Caco-2 (cell line): ENCODE data around the gene UNC119. TPM values are rescaled to one million over a fixed set of nuclear protein-coding genes. Genes with fewer than 3 reads are reported as not detected.

Experiments used
- BruUV-seq: library from RNA; stranded (reverse); fragments of 400-500 nt; replicated peaks from 2 replicates; lab custom pipeline; 2021; lab: Mats Ljungman, UMichigan
- CTCF ChIA-PET: fragments of 300-600 bp; sonication (Branson Sonifier 250); formaldehyde crosslinking; loops from one replicate; lab custom pipeline; 2022; ENCODE audit warnings: antibody characterized with exemption; lab: Charles Lee
- POLR2A ChIA-PET: fragments of 300-600 bp; sonication (Branson Sonifier 250); formaldehyde crosslinking; loops from one replicate; lab custom pipeline; 2022; ENCODE audit warnings: antibody characterized with exemption; lab: Charles Lee
- DNase-seq, 2 experiments: peaks; one replicate each; pipeline versions ENCODE4 v3.0.0 to v3.0.0-alpha.2; 2020 to 2022
- H3K27me3 ChIP-seq: replicated peaks from 2 replicates; pipeline ENCODE4 v1.6.0; 2011; ENCODE audit warnings: low read length; ENCODE audit not compliant: control insufficient read depth, insufficient read depth
- H3K36me3 ChIP-seq: 2 replicates; pipeline ENCODE4 v1.5.1; 2011; ENCODE audit warnings: low read length; ENCODE audit not compliant: control insufficient read depth, insufficient read depth
- H3K4me1 ChIP-seq: fragments of 250-450 bp; sonication (Bioruptor Pico); 2 replicates; pipeline ENCODE4 v1.5.1; 2020; ENCODE audit warnings: mild to moderate bottlenecking
- H3K4me3 ChIP-seq: 2 replicates; pipeline ENCODE4 v1.5.1; 2011; ENCODE audit warnings: low read depth, mild to moderate bottlenecking, control low read depth, low read length
- H3K9me3 ChIP-seq: fragments of 250-450 bp; sonication (Bioruptor Pico); 2 replicates; pipeline ENCODE4 v1.5.1; 2020; ENCODE audit warnings: mild to moderate bottlenecking, moderate library complexity
- H3K27ac Mint-ChIP-seq: one replicate; pipeline ENCODE4 v1.8.0; 2022; ENCODE audit warnings: mixed read lengths; ENCODE audit not compliant: unreplicated experiment
- H3K27me3 Mint-ChIP-seq: one replicate; pipeline ENCODE4 v1.8.0; 2022; ENCODE audit warnings: mixed read lengths; ENCODE audit not compliant: insufficient read depth, unreplicated experiment
- H3K36me3 Mint-ChIP-seq: one replicate; pipeline ENCODE4 v1.8.0; 2022; ENCODE audit warnings: mild to moderate bottlenecking, mixed read lengths; ENCODE audit not compliant: insufficient read depth, unreplicated experiment
- H3K4me1 Mint-ChIP-seq: one replicate; pipeline ENCODE4 v1.8.0; 2022; ENCODE audit warnings: low read depth, mixed read lengths; ENCODE audit not compliant: unreplicated experiment
- H3K4me3 Mint-ChIP-seq: one replicate; pipeline ENCODE4 v1.8.0; 2022; ENCODE audit warnings: mild to moderate bottlenecking, moderate library complexity, mixed read lengths; ENCODE audit not compliant: unreplicated experiment
- H3K9me3 Mint-ChIP-seq: one replicate; pipeline ENCODE4 v1.8.0; 2022; ENCODE audit warnings: mixed read lengths; ENCODE audit not compliant: unreplicated experiment
- CTCF ChIP-seq, 2 experiments: fragments of 200-600 bp in 1 of 2; IDR thresholded peaks; 1 replicate in 1 of 2; 2 replicates in 1 of 2; pipeline versions ENCODE4 v1.5.1 to v1.8.0; 2011 to 2022; ENCODE audit warnings: antibody characterized with exemption in 1 of 2, control low read depth in 1 of 2, inconsistent platforms in 1 of 2, low read depth in 1 of 2, low read length in 1 of 2, mild to moderate bottlenecking in 1 of 2, moderate library complexity in 1 of 2; ENCODE audit not compliant: insufficient read depth in 1 of 2, severe bottlenecking in 1 of 2, unreplicated experiment in 1 of 2
- intact Hi-C: fragments of 100-400 bp; cut with micrococcal nuclease; formaldehyde crosslinking; loops from one replicate; pipeline ENCODE4 v1.10.0; 2022; ENCODE audit not compliant: unreplicated experiment
- total RNA-seq: library from RNA; stranded (reverse); gene quantifications from 2 replicates; pipeline ENCODE4 v1.2.3, GENCODE V29; 2022

The UNC119 gene
- total RNA-seq, 1 experiment from 2014 or later, result 40.5 TPM

- Histone ChIP-seq H3K4me3 (no peak overlapping the region), H3K4me1 (peaks cover 29% of the 10 kb centered on the region), H3K36me3 (no peaks in the 10 kb centered on the region; the same call in 1 of the 2 replicates), H3K27me3 (no peaks in the 10 kb centered on the region), H3K9me3 (no peaks in the 10 kb centered on the region)
- no peak for DNase-seq
- Mint-ChIP-seq H3K4me1 (peaks cover 32% of the 10 kb centered on the region), H3K4me3 (peak overlapping the region; percentile 81), H3K9me3 (no peaks in the 10 kb centered on the region), H3K27ac (no peak overlapping the region), H3K27me3 (no peaks in the 10 kb centered on the region), H3K36me3 (peaks cover 32% of the 10 kb centered on the region)
- TF ChIP-seq CTCF (IDR thresholded peaks at IDR 0.05; ENCODE audit: insufficient read depth in 1 of 2, low read depth in 1 of 2, low read length in 1 of 2, severe bottlenecking in 1 of 2, unreplicated experiment in 1 of 2), result no peak
- POLR2A ChIA-PET, result interaction anchor here (0.8 kb wide), 1 partner anchor 21 kb away, joined by 4 read pairs; the partner anchor contains the start of gene PIGS
- BruUV-seq, result no TSS peak
- intact Hi-C loops, result no loop called here
- CTCF ChIA-PET, result interaction anchor here (0.6 kb wide), 2 partner anchors 50 to 163 kb away, joined by 3 to 5 read pairs; no protein-coding TSS in a partner anchor
Observed at GRCh38 chr17:28550858-28551257, 1.6 kb downstream of the UNC119 start.

- POLR2A ChIA-PET, result no interaction called here
- intact Hi-C loops, result loop anchor here (2.0 to 10.0 kb wide), 4 partner anchors 55 to 185 kb away; partner anchors contain the start of gene SEBOX
- BruUV-seq, result no TSS peak
- TF ChIP-seq CTCF (IDR thresholded peaks at IDR 0.05; ENCODE audit: insufficient read depth in 1 of 2, low read depth in 1 of 2, low read length in 1 of 2, severe bottlenecking in 1 of 2, unreplicated experiment in 1 of 2), result no peak
- Histone ChIP-seq H3K27me3 (no peaks in the 10 kb centered on the region), H3K4me1 (peaks cover 28% of the 10 kb centered on the region), H3K9me3 (no peaks in the 10 kb centered on the region), H3K36me3 (no peaks in the 10 kb centered on the region; the same call in 1 of the 2 replicates), H3K4me3 (no peak overlapping the region)
- Mint-ChIP-seq H3K4me1 (peaks cover 33% of the 10 kb centered on the region), H3K9me3 (no peaks in the 10 kb centered on the region), H3K4me3 (no peak overlapping the region), H3K36me3 (peaks cover 26% of the 10 kb centered on the region), H3K27me3 (no peaks in the 10 kb centered on the region), H3K27ac (no peak overlapping the region)
- DNase-seq, result no peak
- CTCF ChIA-PET, result interaction anchor here (0.5 to 1.5 kb wide), 4 partner anchors 22 to 174 kb away, joined by 3 to 7 read pairs (median 4); partner anchors contain the start of gene PIGS
Observed at GRCh38 chr17:28549236-28550132, 2.9 kb downstream of the UNC119 start.

- H3K36me3 Mint-ChIP-seq, result peaks cover 23% of the 10 kb centered on the region
- no peak overlapping the region for H3K4me3 ChIP-seq
- no peaks in the 10 kb centered on the region; the same call in 1 of the 2 replicates for H3K36me3 ChIP-seq
- H3K9me3 ChIP-seq, result no peaks in the 10 kb centered on the region
- CTCF ChIA-PET, result interaction anchor here (1.1 to 1.5 kb wide), 3 partner anchors 23 to 64 kb away, joined by 3 to 6 read pairs (median 3); partner anchors contain the start of gene PIGS
- H3K4me1 ChIP-seq, result peaks cover 26% of the 10 kb centered on the region
- intact Hi-C loops, result loop anchor here (2.0 to 10.0 kb wide), 4 partner anchors 54 to 184 kb away; partner anchors contain the start of gene SEBOX
- no TSS peak for BruUV-seq
- peaks cover 28% of the 10 kb centered on the region for H3K4me1 Mint-ChIP-seq
- TF ChIP-seq CTCF (IDR thresholded peaks at IDR 0.05; ENCODE audit: insufficient read depth in 1 of 2, low read depth in 1 of 2, low read length in 1 of 2, severe bottlenecking in 1 of 2, unreplicated experiment in 1 of 2), result no peak
- DNase-seq, result no peak
- H3K27me3 ChIP-seq, result no peaks in the 10 kb centered on the region
- POLR2A ChIA-PET, result no interaction called here
- H3K4me3 Mint-ChIP-seq, result no peak overlapping the region
- H3K9me3 Mint-ChIP-seq, result no peaks in the 10 kb centered on the region
- H3K27ac Mint-ChIP-seq, result no peak overlapping the region
- no peaks in the 10 kb centered on the region for H3K27me3 Mint-ChIP-seq
Observed at GRCh38 chr17:28548417-28549130, 3.9 kb downstream of the UNC119 start.
